Superior temporal gyrus (tissue), 1 donor: ENCODE results near the gene AMIGO2.
"Not testable (repeated sequence)": the region's sequence is repeated elsewhere in the genome, so short reads cannot be mapped to it uniquely, and the experiment has no call there.

Experiments
- DNase-seq: peaks from one replicate; pipeline ENCODE4 v3.0.0-alpha.2; 2016; ENCODE audit errors: extremely low spot score

AMIGO2 gene

GRCh38 chr12:47074757-47075156 is 5.0 kb downstream of the AMIGO2 start:
- no peak for DNase-seq

GRCh38 chr12:47073951-47074350 is 5.8 kb downstream of the AMIGO2 start:
- no peak for DNase-seq

GRCh38 chr12:47071241-47071852 is 8.4 kb downstream of the AMIGO2 start:
- DNase-seq = no peak

GRCh38 chr12:47070310-47070709 is 9.4 kb downstream of the AMIGO2 start:
- no peak for DNase-seq

- no peak for DNase-seq
These were observed 11.2 kb downstream of the AMIGO2 start for GRCh38 chr12:47068539-47068938.

GRCh38 chr12:47067771-47068431 is 11.9 kb downstream of the AMIGO2 start:
- no peak for DNase-seq

- DNase-seq = no peak
These were observed 12.6 kb downstream of the AMIGO2 start for GRCh38 chr12:47067176-47067575.

GRCh38 chr12:47066278-47067025 is 13.3 kb downstream of the AMIGO2 start:
- peak; percentile 35 for DNase-seq

GRCh38 chr12:47065546-47065945 is 14.2 kb downstream of the AMIGO2 start:
- DNase-seq = no peak

- DNase-seq = not testable (repeated sequence)
These were observed 21.1 kb downstream of the AMIGO2 start for GRCh38 chr12:47058640-47059039.

- DNase-seq = not testable (repeated sequence)
These were observed 22.8 kb downstream of the AMIGO2 start for GRCh38 chr12:47056944-47057343.

GRCh38 chr12:47055856-47056255 is 23.9 kb downstream of the AMIGO2 start:
- DNase-seq = not testable (repeated sequence)

- no peak for DNase-seq
These were observed 25.1 kb downstream of the AMIGO2 start for GRCh38 chr12:47054659-47055058.

GRCh38 chr12:47053961-47054360 is 25.8 kb downstream of the AMIGO2 start:
- DNase-seq = no peak

GRCh38 chr12:47052274-47052673 is 27.5 kb downstream of the AMIGO2 start:
- no peak for DNase-seq

- not testable (repeated sequence) for DNase-seq
These were observed 28.5 kb downstream of the AMIGO2 start for GRCh38 chr12:47051291-47051690.

- no peak for DNase-seq
These were observed 31.2 kb downstream of the AMIGO2 start for GRCh38 chr12:47048541-47048940.

- no peak for DNase-seq
These were observed 38.4 kb downstream of the AMIGO2 start for GRCh38 chr12:47041327-47041726.

GRCh38 chr12:47039756-47040155 is 40.0 kb downstream of the AMIGO2 start:
- no peak for DNase-seq

- no peak for DNase-seq
These were observed 40.7 kb downstream of the AMIGO2 start for GRCh38 chr12:47039079-47039478.

GRCh38 chr12:47038270-47038748 is 41.5 kb downstream of the AMIGO2 start:
- DNase-seq = no peak

GRCh38 chr12:47035484-47035883 is 44.3 kb downstream of the AMIGO2 start:
- DNase-seq = no peak

GRCh38 chr12:47034661-47035060 is 45.1 kb downstream of the AMIGO2 start:
- DNase-seq = no peak
